Astrocyte of the hippocampus (primary cell): ENCODE measurements around the gene GHRL.

Source experiments
- DNase-seq: peaks from one replicate; pipeline ENCODE4 v3.0.0; 2011; ENCODE audit warnings: low read depth, low spot score

GHRL gene

DNA sequence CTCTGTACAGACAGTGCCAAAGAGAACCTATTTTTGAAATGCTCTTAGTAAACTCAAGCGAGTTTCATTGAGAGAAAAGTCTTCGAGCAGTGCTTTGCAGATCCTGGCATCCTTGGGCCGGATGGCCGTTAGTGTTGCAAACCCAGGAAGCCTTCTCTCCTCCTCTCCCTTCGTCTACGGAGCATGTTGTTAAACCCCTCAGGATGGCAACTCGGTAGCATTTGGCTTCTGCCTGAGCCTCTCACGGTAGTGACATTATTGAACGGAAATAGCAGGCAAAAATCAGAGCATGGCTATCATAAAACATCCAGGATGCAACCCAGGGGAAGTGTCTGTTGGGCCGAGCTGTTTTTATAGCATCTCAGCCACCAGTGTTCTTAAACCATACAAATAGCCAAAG, 34.8 kb upstream of the GHRL start:
- no peak for DNase-seq

DNA sequence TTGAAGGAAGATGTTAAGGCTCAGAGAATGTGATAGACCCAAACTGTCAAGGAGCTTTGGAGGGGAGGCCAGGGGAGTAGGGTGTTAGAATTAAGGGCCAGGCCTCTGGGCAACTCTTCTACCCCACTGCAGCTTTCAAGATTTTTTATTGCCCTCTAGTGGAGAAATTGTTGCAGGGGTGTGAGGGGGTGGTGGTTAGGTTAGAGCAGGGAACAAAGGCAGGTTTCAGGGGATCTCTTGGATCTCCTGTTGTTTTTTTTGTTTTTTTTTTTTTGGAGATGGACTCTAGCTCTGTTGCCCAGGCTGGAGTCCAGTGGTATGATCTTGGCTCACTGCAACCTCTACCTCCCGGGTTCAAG, 29.6 kb upstream of the GHRL start:
- DNase-seq: no peak

DNA sequence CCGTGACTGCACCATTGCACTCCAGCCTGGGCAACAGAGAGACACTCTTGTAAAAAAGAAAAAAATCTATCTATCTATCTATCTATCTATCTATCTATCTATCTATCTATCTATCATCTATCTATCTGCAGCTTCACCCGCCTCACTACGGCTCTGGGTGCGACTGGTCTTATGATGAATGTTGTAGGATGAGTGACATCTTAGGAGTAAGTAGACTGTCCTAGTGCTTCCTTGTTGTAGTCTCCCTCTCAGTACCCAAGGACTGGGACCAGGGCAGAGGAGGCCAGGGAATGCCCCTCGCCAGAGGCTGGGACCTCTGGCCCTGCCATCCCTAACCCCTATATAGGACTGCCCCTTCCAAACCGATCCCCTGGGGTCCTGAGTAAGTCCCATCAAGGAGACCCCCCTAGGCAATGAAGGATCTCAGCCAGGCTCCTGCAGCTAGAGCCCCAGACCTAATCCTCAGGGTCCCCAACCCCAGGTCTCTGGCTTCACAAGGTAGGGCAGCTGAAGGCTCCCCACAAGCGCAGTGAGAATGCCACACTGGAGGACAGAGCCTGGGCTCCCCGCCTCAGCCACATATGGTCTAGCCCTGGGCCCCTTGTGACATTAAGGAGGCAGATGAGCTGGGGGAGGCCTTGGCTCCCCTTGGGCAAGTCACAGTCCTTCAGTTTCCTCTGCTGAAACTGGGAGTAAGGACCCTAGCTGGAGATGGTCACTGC, 29.0 kb upstream of the GHRL start:
- DNase-seq: no peak

DNA sequence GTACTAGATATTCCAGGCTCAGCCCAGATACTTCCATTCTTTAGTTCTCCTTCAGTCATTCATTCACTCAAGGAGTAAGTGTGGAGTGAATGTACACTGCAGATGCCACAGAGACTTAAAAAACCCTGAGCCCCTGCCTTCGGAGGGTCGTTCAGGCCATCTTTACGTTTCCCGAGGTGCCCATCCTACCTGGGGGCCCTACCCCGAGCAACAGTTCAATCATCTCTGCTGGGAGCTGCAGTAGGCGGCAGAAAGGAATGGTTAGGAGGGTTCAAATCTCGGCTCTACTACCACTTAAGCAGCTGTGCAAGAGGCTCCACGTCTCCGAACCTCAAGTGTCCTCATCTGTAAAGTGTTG, 27.6 kb upstream of the GHRL start:
- no peak for DNase-seq

DNA sequence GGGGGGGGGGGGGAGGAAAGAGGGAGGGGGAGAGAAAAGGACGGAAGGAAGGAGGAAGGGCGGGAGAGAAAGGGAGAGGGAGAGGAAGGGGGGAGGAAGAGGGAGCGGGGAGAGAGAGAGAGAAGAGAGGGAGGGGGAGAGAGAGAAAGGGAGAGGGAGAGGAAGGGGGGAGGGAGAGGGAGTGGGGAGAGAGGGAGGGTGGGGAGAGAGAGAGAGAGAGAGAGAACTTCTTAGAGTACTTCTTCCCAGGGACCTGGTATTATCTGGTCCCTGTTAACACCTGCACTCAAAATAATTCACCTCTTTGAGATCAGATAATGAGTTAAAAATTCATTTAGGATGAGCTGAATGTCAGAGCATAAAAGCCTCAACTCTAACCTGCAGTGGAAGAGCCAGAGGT, 27.1 kb upstream of the GHRL start:
- no peak for DNase-seq

DNA sequence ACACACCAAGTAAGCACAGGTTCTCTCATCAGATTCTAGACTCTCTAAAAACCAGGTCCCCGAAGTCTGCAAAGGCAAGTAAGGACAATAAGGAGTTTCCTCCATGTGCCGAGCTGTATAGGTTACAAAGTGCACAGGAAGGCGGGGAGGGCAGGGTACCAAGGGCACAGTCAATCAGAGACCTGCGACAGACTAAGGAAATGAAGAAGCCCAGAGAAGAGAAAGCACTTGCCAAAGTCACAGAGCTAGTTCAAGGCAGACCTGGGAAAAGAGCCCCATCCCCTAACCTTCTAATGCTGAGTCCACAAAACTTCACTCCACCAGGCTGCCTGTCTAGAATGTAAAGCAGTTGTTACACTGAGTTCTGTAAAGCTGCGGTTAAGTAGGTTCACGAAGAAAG, 26.5 kb upstream of the GHRL start:
- no peak for DNase-seq

DNA sequence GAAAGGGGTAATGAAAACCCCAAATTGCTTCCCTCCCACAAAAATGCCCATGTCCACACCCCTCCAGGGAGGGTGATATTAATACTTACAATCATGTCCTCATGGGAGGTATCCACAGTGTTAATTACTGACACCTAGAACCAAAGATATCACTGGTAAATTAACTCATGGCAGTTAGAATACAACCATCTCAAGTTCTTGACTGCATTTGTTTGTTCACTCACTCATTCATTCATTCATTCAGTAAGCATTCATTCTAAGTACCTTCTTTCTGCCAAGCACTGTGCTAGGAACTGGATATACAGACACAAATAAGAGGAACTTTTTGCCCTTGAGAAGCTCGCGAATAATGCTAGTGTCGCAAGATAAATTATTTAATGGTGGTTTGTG, 25.2 kb upstream of the GHRL start:
- no peak for DNase-seq

DNA sequence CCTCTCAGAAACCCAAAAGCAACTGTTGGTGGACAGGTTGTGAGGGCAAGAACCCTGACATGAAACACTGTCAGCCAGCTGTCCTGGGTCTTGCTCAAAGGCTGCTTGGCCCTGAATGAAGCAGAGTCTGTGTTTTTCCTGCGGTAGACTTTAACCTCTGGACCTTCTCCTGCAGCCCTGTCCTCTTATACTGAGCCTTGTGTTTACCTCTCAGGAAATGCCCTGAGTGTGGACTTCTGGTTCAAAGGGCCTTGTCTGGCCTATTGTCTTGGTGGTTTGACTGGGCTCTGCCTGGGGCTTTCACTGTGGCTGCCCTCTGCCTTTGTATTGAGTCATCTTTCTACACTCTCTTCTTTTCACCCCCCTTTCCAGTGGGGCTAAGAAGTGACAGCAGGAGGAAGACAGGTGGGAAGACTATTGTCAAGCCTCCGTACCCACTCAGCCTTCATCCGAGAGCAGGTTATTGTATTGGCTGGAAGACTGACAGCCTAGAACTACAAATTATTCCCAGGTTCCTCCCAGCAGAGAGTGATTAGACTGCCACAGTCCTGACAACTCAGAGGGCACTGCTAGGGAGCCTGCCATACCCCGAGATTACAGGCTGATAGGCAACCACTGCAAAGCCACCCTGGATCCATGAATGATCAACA, 24.7 kb upstream of the GHRL start:
- DNase-seq: no peak

DNA sequence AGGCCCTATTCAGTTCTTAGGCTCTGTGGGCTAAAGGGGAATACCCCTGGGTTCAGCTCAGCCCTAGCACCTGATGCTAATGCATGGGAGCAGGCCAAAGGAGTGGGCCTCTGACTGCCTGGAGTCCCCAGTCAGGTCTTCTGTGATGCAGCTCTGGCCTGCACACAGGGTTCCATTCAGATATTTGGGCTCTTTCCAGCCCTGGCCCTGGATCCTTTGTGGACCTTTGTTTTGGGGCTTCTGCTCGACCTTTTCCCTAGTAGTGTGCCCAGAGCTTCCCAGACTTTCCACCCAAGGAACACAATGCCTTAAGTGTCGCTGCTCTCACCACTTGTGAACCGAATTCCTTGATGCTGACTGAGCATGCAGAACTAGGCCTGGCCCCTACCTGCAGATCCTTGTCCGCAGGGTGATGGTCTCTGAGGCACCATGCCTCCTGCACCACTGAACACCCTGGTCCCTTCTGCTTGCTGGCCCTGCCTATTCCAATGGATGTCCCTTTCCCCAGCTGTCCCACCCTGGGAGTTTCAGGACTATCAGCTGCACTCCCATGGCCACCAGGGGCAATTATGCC, 23.1 kb upstream of the GHRL start:
- no peak for DNase-seq

DNA sequence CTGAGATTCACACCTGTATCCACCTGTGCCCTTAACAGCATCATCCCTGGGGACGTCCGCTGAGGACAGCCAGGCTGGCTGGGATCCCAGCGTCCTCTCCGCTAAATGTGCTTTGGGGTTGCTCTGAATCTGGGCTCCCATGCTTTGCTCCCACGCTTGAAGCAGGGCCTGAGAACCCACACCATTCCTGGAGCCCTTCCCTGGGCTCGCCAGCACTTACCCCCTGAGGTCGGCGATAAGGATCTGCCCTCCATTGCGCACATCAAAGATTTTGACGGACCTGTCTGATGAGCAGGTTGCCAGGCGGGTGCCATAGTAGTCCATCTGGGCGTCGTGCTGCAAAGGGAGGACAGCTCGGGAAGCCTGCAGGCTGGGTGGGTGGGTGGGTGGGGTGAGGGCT, 22.4 kb upstream of the GHRL start:
- no peak for DNase-seq

DNA sequence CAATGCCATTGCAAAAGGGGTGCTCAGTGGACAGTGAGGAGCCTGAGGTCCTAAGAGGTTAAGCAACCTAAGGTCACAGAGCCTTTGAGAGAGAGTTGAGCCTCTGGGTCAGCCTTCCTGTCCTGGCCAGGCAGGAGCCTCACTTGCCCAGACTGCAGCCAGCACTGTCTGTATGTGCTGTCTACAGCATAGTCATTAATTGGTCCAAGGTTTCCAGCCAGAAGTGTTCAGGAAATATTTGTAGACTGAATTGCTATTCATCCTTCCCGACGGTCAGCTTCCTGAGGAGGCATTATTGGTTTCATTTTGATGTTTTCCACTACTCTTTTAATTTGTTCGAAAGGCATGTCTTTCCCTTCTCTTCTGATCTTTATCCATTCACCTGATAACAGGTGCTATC, 20.1 kb upstream of the GHRL start:
- DNase-seq: no peak

DNA sequence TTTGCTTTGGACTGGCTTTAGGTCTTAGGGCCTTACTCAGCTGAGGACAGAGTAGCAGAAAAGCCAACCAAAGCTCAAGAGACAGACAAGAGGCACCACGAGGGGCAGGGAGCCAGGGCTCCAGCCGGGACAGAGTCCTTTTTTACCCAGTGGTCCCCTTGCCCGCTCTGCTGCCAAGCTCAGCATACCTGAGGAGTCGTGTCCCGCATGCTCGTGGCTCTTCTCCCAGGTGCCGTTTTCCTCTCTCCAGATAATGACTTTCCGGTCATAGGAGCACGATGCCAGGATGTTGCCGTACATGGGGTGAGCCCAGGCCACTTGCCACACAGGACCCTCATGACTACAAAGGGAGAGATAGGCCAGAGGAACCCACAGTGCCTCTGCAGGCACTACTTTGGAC, 19.6 kb upstream of the GHRL start:
- DNase-seq: no peak

DNA sequence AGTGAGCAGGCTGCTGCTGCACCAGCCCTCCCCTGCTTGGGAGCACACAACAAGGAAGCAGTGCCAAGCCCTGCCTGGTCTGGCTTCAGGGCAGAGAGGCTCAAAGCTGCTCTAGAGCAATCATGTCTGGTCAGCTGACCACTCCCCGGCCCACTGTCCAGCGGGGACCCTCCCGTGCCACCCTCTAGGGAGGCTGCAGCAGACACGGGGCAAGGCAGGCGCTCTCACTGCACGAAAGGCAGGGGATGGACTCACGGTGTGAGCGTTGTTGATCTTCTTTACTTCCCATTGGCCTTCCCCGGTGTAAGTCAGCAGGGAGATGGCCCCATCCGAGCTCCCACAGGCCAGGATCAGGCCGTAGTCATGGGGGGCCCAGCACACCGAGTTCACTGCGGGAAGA, 19.0 kb upstream of the GHRL start:
- no peak for DNase-seq

DNA sequence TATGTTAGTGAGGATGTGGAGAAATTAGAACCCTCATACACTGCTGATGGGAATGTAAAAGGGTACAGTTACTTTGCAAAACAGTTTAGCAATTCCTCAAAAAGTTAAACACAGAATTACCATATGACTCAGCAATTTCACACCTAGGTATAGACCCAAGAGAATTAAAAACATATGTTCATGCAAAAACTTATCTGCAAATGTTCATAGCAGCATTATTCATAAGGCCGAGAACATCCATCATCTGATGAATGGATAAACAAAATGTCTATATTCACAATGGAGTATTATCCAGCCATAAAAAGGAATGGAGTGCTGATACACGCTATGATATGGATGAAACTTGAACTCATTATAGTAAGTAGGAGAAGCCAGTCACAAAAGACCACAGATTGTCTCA, 17.8 kb upstream of the GHRL start:
- no peak for DNase-seq

DNA sequence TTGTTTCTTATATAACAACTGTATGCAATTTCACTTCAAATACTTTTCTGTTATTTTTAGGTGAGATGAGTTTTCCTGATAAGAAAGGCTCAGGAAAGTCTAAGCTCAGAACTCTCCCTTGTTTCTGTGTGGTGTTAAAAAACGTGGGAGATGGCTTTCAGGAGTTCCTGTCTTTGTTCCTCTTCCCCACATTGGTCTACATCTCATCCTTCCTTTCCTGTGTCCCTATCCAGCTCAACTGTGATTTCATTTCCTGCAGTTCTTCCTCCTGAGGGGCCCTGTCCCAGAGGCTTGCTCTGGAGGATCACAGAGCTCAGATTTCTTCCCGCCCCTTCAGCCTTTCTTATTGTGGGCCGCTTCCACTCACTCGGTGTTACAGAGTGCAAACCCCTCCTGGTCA, 17.0 kb upstream of the GHRL start:
- no peak for DNase-seq

DNA sequence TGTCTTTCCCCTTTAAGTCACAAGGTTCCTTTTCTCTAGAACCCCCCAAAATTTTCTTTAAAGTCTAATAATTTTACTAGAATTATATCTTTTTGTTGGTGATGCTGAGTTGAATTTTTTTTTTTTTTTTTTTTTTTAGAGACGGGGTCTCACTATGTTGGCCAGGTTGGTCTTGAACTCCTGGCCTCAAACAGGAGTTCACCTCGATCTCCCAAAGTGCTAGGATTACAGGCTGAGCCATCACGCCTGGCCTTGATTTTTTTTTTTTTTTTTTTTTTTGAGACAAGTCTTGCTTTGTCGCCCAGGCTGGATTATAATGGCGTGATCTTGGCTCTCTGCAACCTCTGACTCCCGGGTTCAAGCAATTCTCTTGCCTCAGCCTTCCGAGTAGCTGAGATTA, 15.9 kb upstream of the GHRL start:
- DNase-seq: no peak

DNA sequence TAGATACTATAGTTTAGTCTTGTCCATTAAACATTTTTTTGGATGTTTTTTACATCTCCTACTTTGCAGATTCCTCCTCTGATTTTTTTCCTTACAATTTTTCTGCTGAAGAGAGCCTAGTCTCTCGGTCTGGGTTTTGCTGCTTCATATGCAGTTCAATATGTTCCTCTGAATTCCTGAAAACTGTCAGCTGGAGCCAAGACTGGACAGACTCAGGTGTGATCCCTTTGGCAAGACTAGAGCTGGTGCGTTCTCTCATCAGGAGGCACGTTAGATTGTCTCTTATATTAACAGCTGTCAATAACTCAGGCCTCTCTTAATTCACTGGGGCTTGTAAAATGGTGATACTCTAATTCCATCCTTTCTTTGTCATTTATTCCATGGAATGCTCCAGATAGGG, 13.4 kb upstream of the GHRL start:
- DNase-seq: no peak

DNA sequence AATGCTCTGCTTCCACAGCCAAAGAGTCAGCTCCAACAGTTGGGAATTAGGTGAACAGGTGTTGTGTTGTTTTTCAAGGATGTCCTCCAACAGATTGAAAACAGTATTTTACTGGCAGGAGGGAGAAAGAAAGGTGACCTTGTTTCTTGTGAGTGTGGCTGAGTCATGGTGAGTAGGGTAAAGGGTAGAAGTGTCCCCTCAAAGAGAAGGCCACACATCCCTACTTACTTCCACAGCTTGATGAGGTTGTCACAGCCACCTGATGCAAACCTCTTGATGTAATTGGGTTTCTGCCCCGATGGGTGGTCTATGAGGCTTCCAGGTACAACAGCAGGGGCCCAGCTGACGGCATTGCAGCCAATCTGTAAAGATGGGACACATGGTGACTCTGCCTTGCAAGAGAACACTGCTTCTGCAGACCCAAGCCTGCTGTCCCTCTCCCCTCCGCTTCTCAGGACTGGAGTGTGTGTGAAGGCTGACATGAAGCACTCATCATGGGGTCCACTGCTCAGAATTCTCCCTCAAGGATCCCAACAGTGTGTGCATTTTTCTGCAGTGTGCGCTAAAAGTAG, 12.7 kb upstream of the GHRL start:
- no peak for DNase-seq

DNA sequence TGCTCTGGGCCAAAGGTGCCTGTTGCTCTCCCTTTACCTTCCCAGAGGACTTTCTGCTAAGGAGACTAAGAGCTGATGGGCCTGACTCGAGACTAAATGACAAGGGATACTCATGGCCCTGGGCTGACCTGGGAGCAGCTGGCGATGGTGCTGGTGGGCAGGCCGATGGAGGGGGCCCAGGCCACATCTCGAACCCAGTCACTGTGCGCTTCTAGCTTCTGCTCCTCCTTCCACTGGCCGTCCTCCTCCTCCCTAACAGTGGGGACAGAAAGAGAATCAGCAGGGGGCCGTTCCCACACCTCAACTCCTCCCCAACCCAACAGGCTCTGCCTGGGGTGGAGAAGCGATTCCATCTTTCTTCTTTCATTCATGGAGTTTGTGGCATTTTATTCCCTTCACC, 12.2 kb upstream of the GHRL start:
- no peak for DNase-seq

DNA sequence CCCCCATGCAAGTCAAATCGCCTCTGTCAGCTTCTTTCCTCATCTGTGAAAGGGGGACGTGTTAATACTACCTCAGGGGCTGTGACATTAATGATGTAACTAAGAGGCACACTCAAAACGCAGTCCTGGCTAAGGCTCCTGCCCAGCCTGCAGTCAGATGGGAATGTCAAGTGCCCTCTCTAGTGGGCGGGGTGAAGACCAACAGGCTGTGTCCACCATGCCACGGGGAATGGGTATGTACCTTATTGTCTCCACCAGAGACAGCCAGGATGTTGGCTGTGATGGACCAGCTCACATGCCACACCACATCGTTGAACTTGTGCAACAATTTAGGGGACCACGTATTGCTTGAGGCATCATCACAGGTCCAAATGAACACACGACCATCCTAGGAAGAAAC, 11.0 kb upstream of the GHRL start:
- DNase-seq: no peak

DNA sequence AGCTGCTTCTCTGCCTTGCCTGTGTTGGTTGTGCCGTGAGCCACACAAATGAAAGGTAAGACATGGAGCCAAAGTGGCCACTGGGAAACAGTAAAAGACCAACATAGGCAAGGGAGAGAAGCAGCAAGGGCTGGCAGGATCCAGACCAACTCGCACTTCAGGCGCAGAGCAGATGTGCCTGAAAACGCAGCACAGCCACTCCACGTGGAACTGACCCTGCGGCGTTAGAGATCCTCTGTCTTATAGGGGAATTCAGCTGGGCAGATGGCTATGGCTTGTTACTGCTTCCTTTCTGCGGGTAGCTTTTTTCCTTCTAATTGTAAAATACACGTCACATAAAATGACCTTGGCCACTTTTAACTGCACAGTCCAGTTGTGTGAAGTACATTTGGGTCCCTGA, 10.4 kb upstream of the GHRL start:
- DNase-seq: no peak

DNA sequence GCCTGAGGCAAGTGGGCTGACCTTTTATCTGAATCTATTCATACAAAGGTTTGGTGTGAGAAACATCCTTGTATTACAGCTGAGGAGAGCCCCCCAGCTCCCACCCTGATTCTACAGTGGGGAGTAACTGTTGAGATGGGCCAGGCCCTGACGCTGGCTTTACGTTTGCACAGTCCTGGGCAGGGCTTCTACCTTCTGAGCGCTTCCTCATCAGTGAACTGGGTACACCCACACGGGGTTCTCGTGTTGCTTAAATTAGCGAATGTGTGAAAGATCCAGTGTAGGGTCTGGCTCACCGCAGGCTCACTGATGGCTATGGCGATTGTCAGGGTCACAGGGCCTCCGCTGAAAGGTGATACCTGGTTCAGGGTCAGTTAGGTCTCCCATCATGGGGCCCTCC, 7.3 kb upstream of the GHRL start:
- no peak for DNase-seq

DNA sequence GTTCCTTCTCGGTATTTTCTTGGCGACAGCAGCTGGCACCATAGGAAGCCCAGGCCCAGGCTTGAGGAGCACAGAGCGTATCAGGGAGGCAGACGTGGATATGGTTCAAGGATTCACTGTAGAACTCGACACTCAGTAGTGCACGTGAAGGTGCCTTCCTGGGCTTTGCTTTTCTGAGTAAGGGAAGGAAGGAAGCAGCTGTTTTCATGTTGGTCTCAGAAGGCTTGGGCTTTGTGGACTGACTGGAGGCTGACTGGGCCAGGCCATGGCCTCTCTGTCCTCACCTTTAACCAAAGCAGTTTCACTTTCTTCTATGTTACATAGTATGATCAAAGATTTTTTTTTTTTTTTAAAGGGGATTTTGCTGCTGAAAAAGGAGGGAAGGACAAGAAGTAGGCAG, 6.9 kb upstream of the GHRL start:
- no peak for DNase-seq
